Ishikawa (cell line): ENCODE results near the gene OR6C1.

Source experiments
- CEBPB ChIP-seq: IDR thresholded peaks from 2 replicates; pipeline ENCODE4 v1.6.1; 2012
- CREB1 ChIP-seq: IDR thresholded peaks from 2 replicates; pipeline ENCODE4 v1.6.1; 2012; ENCODE audit warnings: low read depth
- EGR1 ChIP-seq: IDR thresholded peaks from 2 replicates; pipeline ENCODE4 v1.6.1; 2012
- EP300 ChIP-seq: IDR thresholded peaks from 2 replicates; pipeline ENCODE4 v1.6.1; 2012; ENCODE audit warnings: borderline replicate concordance
- FOXM1 ChIP-seq: IDR thresholded peaks from 2 replicates; pipeline ENCODE4 v1.6.1; 2012; ENCODE audit warnings: low read depth, borderline replicate concordance
- MAX ChIP-seq: IDR thresholded peaks from 2 replicates; pipeline ENCODE4 v1.6.1; 2012
- NFIC ChIP-seq: IDR thresholded peaks from 2 replicates; pipeline ENCODE4 v1.6.1; 2012
- RAD21 ChIP-seq: IDR thresholded peaks from 2 replicates; pipeline ENCODE4 v1.6.1; 2012; ENCODE audit warnings: low read depth
- REST ChIP-seq: IDR thresholded peaks from 2 replicates; pipeline ENCODE4 v1.6.1; 2012; ENCODE audit warnings: low read depth, mild to moderate bottlenecking
- TAF1 ChIP-seq: IDR thresholded peaks from 2 replicates; pipeline ENCODE4 v1.6.1; 2012; ENCODE audit warnings: low read depth, mild to moderate bottlenecking
- TCF12 ChIP-seq: IDR thresholded peaks from 2 replicates; pipeline ENCODE4 v1.6.1; 2012; ENCODE audit warnings: low read depth
- TEAD4 ChIP-seq: IDR thresholded peaks from 2 replicates; pipeline ENCODE4 v1.6.1; 2012
- USF1 ChIP-seq: IDR thresholded peaks from 2 replicates; pipeline ENCODE4 v1.6.1; 2012
- YY1 ChIP-seq: IDR thresholded peaks from 2 replicates; pipeline ENCODE4 v1.6.1; 2012; ENCODE audit warnings: low read depth
- ZBTB7A ChIP-seq: IDR thresholded peaks from 2 replicates; pipeline ENCODE4 v1.6.1; 2012; ENCODE audit warnings: low read depth

OR6C1 gene

GRCh38 chr12:55320201-55320600, 6.1 kb downstream of the OR6C1 start:
- TF ChIP-seq TAF1 (no peak), RAD21 (no peak), TEAD4 (no peak), YY1 (no peak), CEBPB (no peak), FOXM1 (no peak), NFIC (no peak), REST (no peak), TCF12 (no peak), USF1 (no peak), ZBTB7A (no peak), EP300 (no peak), CREB1 (no peak), MAX (no peak), EGR1 (no peak)

GRCh38 chr12:55330446-55330845, 16.3 kb downstream of the OR6C1 start, which contains the start of gene OR6C3:
Gene OR6C3, plus strand, starts transcription at chr12:55330746. Its CDS starts 955 bp downstream, at chr12:55331701.
- TF ChIP-seq TCF12 (no peak), ZBTB7A (no peak), NFIC (no peak), YY1 (no peak), CREB1 (no peak), TAF1 (no peak), USF1 (no peak), MAX (no peak), REST (no peak), TEAD4 (no peak), FOXM1 (no peak), RAD21 (no peak), EP300 (no peak), EGR1 (no peak), CEBPB (no peak)

GRCh38 chr12:55336002-55336401, 21.9 kb downstream of the OR6C1 start:
- TF ChIP-seq USF1 (no peak), TCF12 (no peak), YY1 (no peak), TAF1 (no peak), REST (no peak), TEAD4 (no peak), EP300 (no peak)

GRCh38 chr12:55362675-55363074, 48.5 kb downstream of the OR6C1 start, which contains the start of gene OR6C75:
Gene OR6C75, plus strand, starts transcription at chr12:55362975. Its CDS starts 2,136 bp downstream, at chr12:55365111.
- TF ChIP-seq MAX, result no peak
- TF ChIP-seq YY1, result no peak
- no peak for TF ChIP-seq NFIC
- TF ChIP-seq RAD21, result no peak
- TF ChIP-seq ZBTB7A, result no peak
- no peak for TF ChIP-seq CREB1
- no peak for TF ChIP-seq REST
- no peak for TF ChIP-seq USF1
- TF ChIP-seq TEAD4, result no peak
- TF ChIP-seq CEBPB, result no peak
- TF ChIP-seq EP300, result no peak
- no peak for TF ChIP-seq TAF1
- TF ChIP-seq EGR1, result no peak
- TF ChIP-seq TCF12, result no peak
- TF ChIP-seq FOXM1, result no peak
